B cell (primary cell): ENCODE measurements around the gene TOP2A. TPM values are rescaled to one million over a fixed set of nuclear protein-coding genes. Genes with fewer than 3 reads are reported as not detected.

Experiments used
- ATAC-seq: fragments of 200-7000 bp; cut with Tn5 transposase; one replicate; pipeline ENCODE4 v1.10.0; 2021; ENCODE audit warnings: low read depth, mild to moderate bottlenecking, moderate number of reproducible peaks, moderate library complexity
- CTCF ChIA-PET: fragments of 350-600 bp; sonication (Branson Sonifier 250); formaldehyde crosslinking; loops from one replicate; lab custom pipeline; 2021; ENCODE audit warnings: antibody characterized with exemption, inconsistent platforms; lab: Charles Lee
- POLR2A ChIA-PET: fragments of 350-600 bp; sonication (Branson Sonifier 250); formaldehyde crosslinking; loops from one replicate; lab custom pipeline; 2021; ENCODE audit warnings: antibody characterized with exemption; lab: Charles Lee
- DNase-seq: peaks from one replicate; pipeline ENCODE4 v3.0.0; 2013
- H2AFZ ChIP-seq: 2 replicates; pipeline ENCODE4 v1.6.1; 2012; ENCODE audit warnings: mild to moderate bottlenecking, low read depth, low read length; ENCODE audit not compliant: insufficient read depth, poor library complexity, severe bottlenecking
- H3K27ac ChIP-seq, 2 donors: 1 replicate in 1 of 2; 2 replicates in 1 of 2; pipeline ENCODE4 v1.5.1; 2012 to 2013; ENCODE audit warnings: low read length in 2 of 2, mild to moderate bottlenecking in 2 of 2, moderate library complexity in 1 of 2
- H3K27me3 ChIP-seq, 4 experiments: fragments of 200-600 bp in 1 of 4; sonication (generic) in 1 of 4; replicated peaks in 1 of 4; 1 replicate in 2 of 4; 2 replicates in 2 of 4; pipeline versions ENCODE4 v1.6.1 to v1.7.0; 2013 to 2016; ENCODE audit warnings: low read length in 3 of 4, mild to moderate bottlenecking in 2 of 4, mixed read lengths in 1 of 4, moderate library complexity in 1 of 4; ENCODE audit not compliant: insufficient read depth in 4 of 4, control insufficient read depth in 3 of 4; ENCODE audit errors: control extremely low read depth in 1 of 4
- H3K36me3 ChIP-seq, 2 experiments: replicated peaks in 1 of 2; 1 replicate in 1 of 2; 2 replicates in 1 of 2; pipeline versions ENCODE4 v1.6.1 to v1.7.1; 2013; ENCODE audit warnings: low read length in 1 of 2; ENCODE audit not compliant: insufficient read depth in 2 of 2, control insufficient read depth in 1 of 2; ENCODE audit errors: control extremely low read depth in 1 of 2, extremely low read depth in 1 of 2
- H3K4me1 ChIP-seq, 2 donors: fragments of 200-600 bp in 1 of 2; sonication (generic) in 1 of 2; 1 replicate in 1 of 2; 2 replicates in 1 of 2; pipeline versions ENCODE4 v1.5.1 to v1.6.1; 2013 to 2017; ENCODE audit warnings: low read length in 2 of 2; ENCODE audit not compliant: control insufficient read depth in 2 of 2, insufficient read depth in 2 of 2
- H3K4me2 ChIP-seq: replicated peaks from 2 replicates; pipeline ENCODE3; 2012; ENCODE audit warnings: mild to moderate bottlenecking, low read depth, low read length; ENCODE audit not compliant: poor library complexity, severe bottlenecking
- H3K4me3 ChIP-seq, 5 experiments: fragments of 200-600 bp in 1 of 5; sonication (generic) in 1 of 5; 1 replicate in 3 of 5; 2 replicates in 2 of 5; pipeline versions ENCODE4 v1.5.1 to v1.7.0; 2011 to 2016; ENCODE audit warnings: low read length in 4 of 5, mild to moderate bottlenecking in 4 of 5, low read depth in 2 of 5, control low read depth in 1 of 5, moderate library complexity in 1 of 5; ENCODE audit not compliant: insufficient read depth in 1 of 5; ENCODE audit errors: control extremely low read depth in 1 of 5, extremely low read depth in 1 of 5
- H3K79me2 ChIP-seq: fragments of 200-600 bp; sonication (generic); one replicate; pipeline ENCODE4 v1.6.0; 2016; ENCODE audit warnings: low read length; ENCODE audit not compliant: control insufficient read depth, insufficient read depth
- H3K9ac ChIP-seq: fragments of 200-600 bp; sonication (generic); 2 replicates; pipeline ENCODE4 v1.6.1; 2017; ENCODE audit warnings: mild to moderate bottlenecking, low read length, moderate library complexity
- H3K9me3 ChIP-seq, 3 donors: one replicate each; pipeline versions ENCODE4 v1.6.1 to v1.7.1; 2013; ENCODE audit warnings: low read length in 2 of 3; ENCODE audit not compliant: control insufficient read depth in 2 of 3, insufficient read depth in 1 of 3; ENCODE audit errors: control extremely low read depth in 1 of 3
- H4K20me1 ChIP-seq: 2 replicates; pipeline ENCODE4 v1.6.0; 2012; ENCODE audit warnings: mild to moderate bottlenecking, low read length; ENCODE audit not compliant: insufficient read depth, control insufficient read depth, poor library complexity, severe bottlenecking
- H3K27ac Mint-ChIP-seq: one replicate; pipeline ENCODE4 v1.8.0; 2021; ENCODE audit warnings: mixed read lengths
- H3K27me3 Mint-ChIP-seq: one replicate; pipeline ENCODE4 v1.8.0; 2021; ENCODE audit warnings: mixed read lengths
- H3K4me1 Mint-ChIP-seq: one replicate; pipeline ENCODE4 v1.8.0; 2021; ENCODE audit warnings: mixed read lengths
- H3K4me3 Mint-ChIP-seq: one replicate; pipeline ENCODE4 v1.8.0; 2021; ENCODE audit warnings: mixed read lengths
- H3K9me3 Mint-ChIP-seq: one replicate; pipeline ENCODE4 v1.8.0; 2022; ENCODE audit warnings: mixed read lengths; ENCODE audit not compliant: insufficient read depth
- CTCF ChIP-seq: fragments of 200-600 bp; IDR thresholded peaks from one replicate; pipeline ENCODE4 v1.8.0; 2022; ENCODE audit warnings: antibody characterized with exemption, mild to moderate bottlenecking
- EZH2 ChIP-seq: IDR thresholded peaks from 2 replicates; pipeline ENCODE4 v1.6.1; 2012; ENCODE audit warnings: borderline replicate concordance, low read depth, mild to moderate bottlenecking, moderate library complexity, low read length; ENCODE audit not compliant: insufficient read depth, poor library complexity, severe bottlenecking
- WGBS: methylation state at CpG from one replicate; pipeline ENCODE4 v1.1.5; 2013; ENCODE audit warnings: missing lambda C conversion rate; ENCODE audit not compliant: insufficient coverage; 5-methylcytosine and 5-hydroxymethylcytosine counted together
- intact Hi-C: fragments of 100-400 bp; cut with micrococcal nuclease; formaldehyde crosslinking; loops from one replicate; pipeline ENCODE4 v1.10.0; 2022
- polyA plus RNA-seq: library from polyadenylated mRNA; depleted of rRNA; stranded (reverse); fragments of >200 nt; gene quantifications from 2 replicates; pipeline ENCODE4 v1.2.3, GENCODE V29; 2012
- total RNA-seq, 2 donors: library from RNA; stranded (reverse); fragments of 120-200 nt in 1 of 2; gene quantifications; 1 replicate in 1 of 2; 2 replicates in 1 of 2; pipeline versions ENCODE4 v1.2.3 to v1.2.4, GENCODE V29; 2013 to 2022

TOP2A gene
- total and polyA plus RNA-seq, 2 donors (not counting 1 experiment from before 2014, with no cell fraction given), result 0.36 to 3.1 TPM

GRCh38 chr17:40445751-40446468 is 28.2 kb upstream of the TOP2A start:
- Histone ChIP-seq H3K4me1 (peaks cover 29 to 43% of the 10 kb centered on the region in 2 donors), H3K9ac (no peak overlapping the region), H4K20me1 (peaks cover 5% of the 10 kb centered on the region), H2AFZ (no peak overlapping the region), H3K4me3 (no peak overlapping the region), H3K9me3 (no peaks in the 10 kb centered on the region), H3K79me2 (peaks cover 40% of the 10 kb centered on the region), H3K36me3 (no peaks in the 10 kb centered on the region), H3K27ac (no peak overlapping the region), H3K4me2 (peak overlapping the region; percentile 95), H3K27me3 (peaks cover 0 to 6% (median 0%) of the 10 kb centered on the region in 4 experiments)
- H3K9me3 Mint-ChIP-seq, result no peaks in the 10 kb centered on the region
- peaks cover 46% of the 10 kb centered on the region for H3K4me1 Mint-ChIP-seq
- H3K4me3 Mint-ChIP-seq, result peak overlapping the region; percentile 88
- H3K27me3 Mint-ChIP-seq, result no peaks in the 10 kb centered on the region
- POLR2A ChIA-PET, result interaction anchor here (0.9 kb wide), 1 partner anchor 28 kb away, joined by 3 read pairs; the partner anchor contains the start of gene TOP2A
- intact Hi-C loops, result no loop called here
- no peak for ATAC-seq
- no peak for TF ChIP-seq CTCF
- TF ChIP-seq EZH2, result no peak
- H3K27ac Mint-ChIP-seq, result no peak overlapping the region
- CTCF ChIA-PET, result interaction anchor here (0.7 to 6.8 kb wide), 6 partner anchors 8 to 114 kb away, joined by 3 to 49 read pairs (median 6); no protein-coding TSS in a partner anchor
- DNase-seq, result no peak
- WGBS, result 100% methylated on average over 2 of the region's 11 CpGs
